B cell (primary cell): ENCODE results near the gene ARHGDIA. TPM values are rescaled to one million over a fixed set of nuclear protein-coding genes. Genes with fewer than 3 reads are reported as not detected.

Experiments used
- ATAC-seq: fragments of 200-7000 bp; cut with Tn5 transposase; one replicate; pipeline ENCODE4 v1.10.0; 2021; ENCODE audit warnings: low read depth, mild to moderate bottlenecking, moderate number of reproducible peaks, moderate library complexity
- CTCF ChIA-PET: fragments of 350-600 bp; sonication (Branson Sonifier 250); formaldehyde crosslinking; loops from one replicate; lab custom pipeline; 2021; ENCODE audit warnings: antibody characterized with exemption, inconsistent platforms; lab: Charles Lee
- POLR2A ChIA-PET: fragments of 350-600 bp; sonication (Branson Sonifier 250); formaldehyde crosslinking; loops from one replicate; lab custom pipeline; 2021; ENCODE audit warnings: antibody characterized with exemption; lab: Charles Lee
- DNase-seq: peaks from one replicate; pipeline ENCODE4 v3.0.0; 2013
- H2AFZ ChIP-seq: 2 replicates; pipeline ENCODE4 v1.6.1; 2012; ENCODE audit warnings: mild to moderate bottlenecking, low read depth, low read length; ENCODE audit not compliant: insufficient read depth, poor library complexity, severe bottlenecking
- H3K27ac ChIP-seq, 2 donors: 1 replicate in 1 of 2; 2 replicates in 1 of 2; pipeline ENCODE4 v1.5.1; 2012 to 2013; ENCODE audit warnings: low read length in 2 of 2, mild to moderate bottlenecking in 2 of 2, moderate library complexity in 1 of 2
- H3K27me3 ChIP-seq, 4 experiments: fragments of 200-600 bp in 1 of 4; sonication (generic) in 1 of 4; replicated peaks in 1 of 4; 1 replicate in 2 of 4; 2 replicates in 2 of 4; pipeline versions ENCODE4 v1.6.1 to v1.7.0; 2013 to 2016; ENCODE audit warnings: low read length in 3 of 4, mild to moderate bottlenecking in 2 of 4, mixed read lengths in 1 of 4, moderate library complexity in 1 of 4; ENCODE audit not compliant: insufficient read depth in 4 of 4, control insufficient read depth in 3 of 4; ENCODE audit errors: control extremely low read depth in 1 of 4
- H3K36me3 ChIP-seq, 2 experiments: replicated peaks in 1 of 2; 1 replicate in 1 of 2; 2 replicates in 1 of 2; pipeline versions ENCODE4 v1.6.1 to v1.7.1; 2013; ENCODE audit warnings: low read length in 1 of 2; ENCODE audit not compliant: insufficient read depth in 2 of 2, control insufficient read depth in 1 of 2; ENCODE audit errors: control extremely low read depth in 1 of 2, extremely low read depth in 1 of 2
- H3K4me1 ChIP-seq, 2 donors: fragments of 200-600 bp in 1 of 2; sonication (generic) in 1 of 2; 1 replicate in 1 of 2; 2 replicates in 1 of 2; pipeline versions ENCODE4 v1.5.1 to v1.6.1; 2013 to 2017; ENCODE audit warnings: low read length in 2 of 2; ENCODE audit not compliant: control insufficient read depth in 2 of 2, insufficient read depth in 2 of 2
- H3K4me2 ChIP-seq: replicated peaks from 2 replicates; pipeline ENCODE3; 2012; ENCODE audit warnings: mild to moderate bottlenecking, low read depth, low read length; ENCODE audit not compliant: poor library complexity, severe bottlenecking
- H3K4me3 ChIP-seq, 5 experiments: fragments of 200-600 bp in 1 of 5; sonication (generic) in 1 of 5; 1 replicate in 3 of 5; 2 replicates in 2 of 5; pipeline versions ENCODE4 v1.5.1 to v1.7.0; 2011 to 2016; ENCODE audit warnings: low read length in 4 of 5, mild to moderate bottlenecking in 4 of 5, low read depth in 2 of 5, control low read depth in 1 of 5, moderate library complexity in 1 of 5; ENCODE audit not compliant: insufficient read depth in 1 of 5; ENCODE audit errors: control extremely low read depth in 1 of 5, extremely low read depth in 1 of 5
- H3K79me2 ChIP-seq: fragments of 200-600 bp; sonication (generic); one replicate; pipeline ENCODE4 v1.6.0; 2016; ENCODE audit warnings: low read length; ENCODE audit not compliant: control insufficient read depth, insufficient read depth
- H3K9ac ChIP-seq: fragments of 200-600 bp; sonication (generic); 2 replicates; pipeline ENCODE4 v1.6.1; 2017; ENCODE audit warnings: mild to moderate bottlenecking, low read length, moderate library complexity
- H3K9me3 ChIP-seq, 3 donors: one replicate each; pipeline versions ENCODE4 v1.6.1 to v1.7.1; 2013; ENCODE audit warnings: low read length in 2 of 3; ENCODE audit not compliant: control insufficient read depth in 2 of 3, insufficient read depth in 1 of 3; ENCODE audit errors: control extremely low read depth in 1 of 3
- H4K20me1 ChIP-seq: 2 replicates; pipeline ENCODE4 v1.6.0; 2012; ENCODE audit warnings: mild to moderate bottlenecking, low read length; ENCODE audit not compliant: insufficient read depth, control insufficient read depth, poor library complexity, severe bottlenecking
- H3K27ac Mint-ChIP-seq: one replicate; pipeline ENCODE4 v1.8.0; 2021; ENCODE audit warnings: mixed read lengths
- H3K27me3 Mint-ChIP-seq: one replicate; pipeline ENCODE4 v1.8.0; 2021; ENCODE audit warnings: mixed read lengths
- H3K4me1 Mint-ChIP-seq: one replicate; pipeline ENCODE4 v1.8.0; 2021; ENCODE audit warnings: mixed read lengths
- H3K4me3 Mint-ChIP-seq: one replicate; pipeline ENCODE4 v1.8.0; 2021; ENCODE audit warnings: mixed read lengths
- H3K9me3 Mint-ChIP-seq: one replicate; pipeline ENCODE4 v1.8.0; 2022; ENCODE audit warnings: mixed read lengths; ENCODE audit not compliant: insufficient read depth
- CTCF ChIP-seq: fragments of 200-600 bp; IDR thresholded peaks from one replicate; pipeline ENCODE4 v1.8.0; 2022; ENCODE audit warnings: antibody characterized with exemption, mild to moderate bottlenecking
- EZH2 ChIP-seq: IDR thresholded peaks from 2 replicates; pipeline ENCODE4 v1.6.1; 2012; ENCODE audit warnings: borderline replicate concordance, low read depth, mild to moderate bottlenecking, moderate library complexity, low read length; ENCODE audit not compliant: insufficient read depth, poor library complexity, severe bottlenecking
- WGBS: methylation state at CpG from one replicate; pipeline ENCODE4 v1.1.5; 2013; ENCODE audit warnings: missing lambda C conversion rate; ENCODE audit not compliant: insufficient coverage; 5-methylcytosine and 5-hydroxymethylcytosine counted together
- intact Hi-C: fragments of 100-400 bp; cut with micrococcal nuclease; formaldehyde crosslinking; loops from one replicate; pipeline ENCODE4 v1.10.0; 2022
- polyA plus RNA-seq: library from polyadenylated mRNA; depleted of rRNA; stranded (reverse); fragments of >200 nt; gene quantifications from 2 replicates; pipeline ENCODE4 v1.2.3, GENCODE V29; 2012
- total RNA-seq, 2 donors: library from RNA; stranded (reverse); fragments of 120-200 nt in 1 of 2; gene quantifications; 1 replicate in 1 of 2; 2 replicates in 1 of 2; pipeline versions ENCODE4 v1.2.3 to v1.2.4, GENCODE V29; 2013 to 2022

The ARHGDIA gene
- total and polyA plus RNA-seq, 2 donors (not counting 1 experiment from before 2014, with no cell fraction given): 262 to 510 TPM

GRCh38 chr17:81906476-81907218, 35.5 kb upstream of the ARHGDIA start:
- peaks cover 0 to 10% (median 2%) of the 10 kb centered on the region in 4 experiments for H3K27me3 ChIP-seq
- peaks cover 0 to 20% of the 10 kb centered on the region in 2 experiments for H3K36me3 ChIP-seq
- peaks cover 24% of the 10 kb centered on the region for H3K79me2 ChIP-seq
- Mint-ChIP-seq H3K4me3 (no peak overlapping the region), H3K9me3 (no peaks in the 10 kb centered on the region), H3K27ac (no peak overlapping the region), H3K27me3 (no peaks in the 10 kb centered on the region), H3K4me1 (peaks cover 9% of the 10 kb centered on the region)
- intact Hi-C loops: no loop called here
- H3K9me3 ChIP-seq: peaks cover 0 to 1% (median 0%) of the 10 kb centered on the region in 3 donors
- no peak overlapping the region for H3K4me3 ChIP-seq
- TF ChIP-seq EZH2 (no peak), CTCF (no peak)
- H3K4me2 ChIP-seq: no peak overlapping the region
- 92% methylated on average over 15 of the region's 15 CpGs for WGBS
- POLR2A ChIA-PET: no interaction called here
- no peak for DNase-seq
- no peak overlapping the region for H2AFZ ChIP-seq
- no peak overlapping the region for H3K27ac ChIP-seq
- CTCF ChIA-PET: no interaction called here
- H4K20me1 ChIP-seq: peaks cover 22% of the 10 kb centered on the region
- H3K4me1 ChIP-seq: peaks cover 14 to 17% of the 10 kb centered on the region in 2 donors
- no peak for ATAC-seq
- H3K9ac ChIP-seq: no peak overlapping the region

GRCh38 chr17:81905993-81906392, 34.9 kb upstream of the ARHGDIA start:
- 97% methylated on average over 10 of the region's 10 CpGs for WGBS
- ChIA-PET CTCF (no interaction called here), POLR2A (no interaction called here)
- peaks cover 0 to 20% of the 10 kb centered on the region in 2 experiments for H3K36me3 ChIP-seq
- no peak overlapping the region for H3K27ac ChIP-seq
- H3K27me3 Mint-ChIP-seq: peaks cover 4% of the 10 kb centered on the region
- no peak overlapping the region for H3K27ac Mint-ChIP-seq
- intact Hi-C loops: no loop called here
- peaks cover 24% of the 10 kb centered on the region for H3K79me2 ChIP-seq
- no peaks in the 10 kb centered on the region for H3K9me3 Mint-ChIP-seq
- no peak overlapping the region for H3K4me3 ChIP-seq
- TF ChIP-seq EZH2: no peak
- no peak for TF ChIP-seq CTCF
- ATAC-seq (no peak), DNase-seq (no peak)
- no peaks in the 10 kb centered on the region for H3K9me3 ChIP-seq
- H3K4me1 Mint-ChIP-seq: peaks cover 8% of the 10 kb centered on the region
- peaks cover 0 to 16% (median 5%) of the 10 kb centered on the region in 4 experiments for H3K27me3 ChIP-seq
- H3K4me3 Mint-ChIP-seq: no peak overlapping the region
- H2AFZ ChIP-seq: no peak overlapping the region
- no peak overlapping the region for H3K9ac ChIP-seq
- H3K4me1 ChIP-seq: peaks cover 15 to 21% of the 10 kb centered on the region in 2 donors
- no peak overlapping the region for H3K4me2 ChIP-seq
- peaks cover 20% of the 10 kb centered on the region for H4K20me1 ChIP-seq
